WERI-Rb-1 (cell line): ENCODE data around the gene KPNB1.

ENCODE experiments used
- DNase-seq: peaks from one replicate; pipeline ENCODE4 v3.0.0-alpha.2; 2020
- H3K27ac ChIP-seq: fragments of 250-450 bp; sonication (Bioruptor Pico); 2 replicates; pipeline ENCODE4 v1.5.1; 2020; ENCODE audit warnings: mild to moderate bottlenecking, moderate library complexity
- H3K27me3 ChIP-seq: fragments of 250-450 bp; sonication (Bioruptor Pico); 2 replicates; pipeline ENCODE4 v1.5.1; 2021; ENCODE audit warnings: mild to moderate bottlenecking, low read depth, moderate library complexity; ENCODE audit not compliant: insufficient read depth, severe bottlenecking
- H3K36me3 ChIP-seq: fragments of 250-450 bp; sonication (Bioruptor Pico); 2 replicates; pipeline ENCODE4 v1.5.1; 2020; ENCODE audit warnings: mild to moderate bottlenecking, moderate library complexity
- H3K4me3 ChIP-seq: 2 replicates; pipeline ENCODE4 v1.5.1; 2011; ENCODE audit warnings: low read depth, mild to moderate bottlenecking, control low read depth, low read length
- H3K9me3 ChIP-seq: fragments of 250-450 bp; sonication (Bioruptor Pico); 2 replicates; pipeline ENCODE4 v1.5.1; 2021; ENCODE audit warnings: mild to moderate bottlenecking, moderate library complexity; ENCODE audit not compliant: severe bottlenecking
- CTCF ChIP-seq: IDR thresholded peaks from 2 replicates; pipeline ENCODE4 v1.5.1; 2011; ENCODE audit warnings: low read depth, mild to moderate bottlenecking, control low read depth, inconsistent platforms, low read length

Gene KPNB1

GRCh38 chr17:47687328-47687690 lies 37.6 kb downstream of the KPNB1 start:
- DNase-seq = no peak
- TF ChIP-seq CTCF = no peak
- Histone ChIP-seq H3K27ac (no peak overlapping the region), H3K4me3 (no peak overlapping the region), H3K9me3 (no peaks in the 10 kb centered on the region), H3K36me3 (peaks cover 37% of the 10 kb centered on the region), H3K27me3 (no peaks in the 10 kb centered on the region)

- peaks cover 33% of the 10 kb centered on the region for H3K36me3 ChIP-seq
- no peak overlapping the region for H3K4me3 ChIP-seq
- DNase-seq = peak; percentile 40
- no peaks in the 10 kb centered on the region for H3K9me3 ChIP-seq
- no peaks in the 10 kb centered on the region for H3K27me3 ChIP-seq
- no peak overlapping the region for H3K27ac ChIP-seq
- no peak for TF ChIP-seq CTCF
Measured at GRCh38 chr17:47687748-47688147, 38.0 kb downstream of the KPNB1 start.

- DNase-seq = no peak
- no peak for TF ChIP-seq CTCF
- H3K27ac ChIP-seq = no peak overlapping the region
- no peaks in the 10 kb centered on the region for H3K9me3 ChIP-seq
- no peak overlapping the region for H3K4me3 ChIP-seq
- no peaks in the 10 kb centered on the region for H3K27me3 ChIP-seq
- H3K36me3 ChIP-seq = peaks cover 13% of the 10 kb centered on the region
Measured at GRCh38 chr17:47690121-47690520, 40.4 kb downstream of the KPNB1 start.

GRCh38 chr17:47692137-47692894 lies 42.6 kb downstream of the KPNB1 start:
- DNase-seq = peak; percentile 42
- TF ChIP-seq CTCF = no peak
- Histone ChIP-seq H3K27me3 (no peaks in the 10 kb centered on the region), H3K9me3 (no peaks in the 10 kb centered on the region), H3K4me3 (no peak overlapping the region), H3K36me3 (peaks cover 3% of the 10 kb centered on the region), H3K27ac (peak overlapping the region; percentile 79)

- peak overlapping the region; percentile 79 for H3K27ac ChIP-seq
- no peak for TF ChIP-seq CTCF
- peak overlapping the region; percentile 66 for H3K4me3 ChIP-seq
- no peaks in the 10 kb centered on the region for H3K9me3 ChIP-seq
- no peaks in the 10 kb centered on the region for H3K27me3 ChIP-seq
- H3K36me3 ChIP-seq = peaks cover 6% of the 10 kb centered on the region
- DNase-seq = peak; percentile 69
Measured at GRCh38 chr17:47692895-47693730, 43.4 kb downstream of the KPNB1 start.
